HG02970 (cell line): ENCODE measurements around the gene COPG1.
"Not testable (repeated sequence)": the region's sequence is repeated elsewhere in the genome, so short reads cannot be mapped to it uniquely, and the experiment has no call there.

Experiments
- ATAC-seq: cut with Tn5 transposase; IDR thresholded peaks from one replicate; pipeline ENCODE4 v1.9.1; 2021; ENCODE audit warnings: mild to moderate bottlenecking, moderate library complexity, moderate number of reproducible peaks; ENCODE audit not compliant: unreplicated experiment, low FRiP score

COPG1 gene

GRCh38 chr3:129249284-129250065 lies at the start of gene COPG1:
Gene COPG1, plus strand, starts transcription at chr3:129249606. Its CDS starts 104 bp downstream, at chr3:129249710.
- ATAC-seq, result no peak

- no peak for ATAC-seq
Measured at GRCh38 chr3:129204473-129204872, 44.9 kb upstream of the COPG1 start.

GRCh38 chr3:129205109-129205832 lies 44.1 kb upstream of the COPG1 start:
- no peak for ATAC-seq

GRCh38 chr3:129207479-129207878 lies 41.9 kb upstream of the COPG1 start:
- no peak for ATAC-seq

GRCh38 chr3:129211345-129211744 lies 38.1 kb upstream of the COPG1 start:
- ATAC-seq, result no peak

GRCh38 chr3:129211772-129212171 lies 37.6 kb upstream of the COPG1 start:
- no peak for ATAC-seq

GRCh38 chr3:129213238-129213637 lies 36.2 kb upstream of the COPG1 start:
- ATAC-seq, result no peak

- ATAC-seq, result no peak
Measured at GRCh38 chr3:129218742-129219141, 30.7 kb upstream of the COPG1 start.

- not testable (repeated sequence) for ATAC-seq
Measured at GRCh38 chr3:129224387-129224786, 25.0 kb upstream of the COPG1 start.

- no peak for ATAC-seq
Measured at GRCh38 chr3:129224984-129225393, 24.4 kb upstream of the COPG1 start.

GRCh38 chr3:129226374-129226773 lies 23.0 kb upstream of the COPG1 start:
- ATAC-seq, result no peak

GRCh38 chr3:129228891-129229585 lies 20.4 kb upstream of the COPG1 start:
- ATAC-seq, result no peak

GRCh38 chr3:129230311-129231019 lies 18.9 kb upstream of the COPG1 start:
- no peak for ATAC-seq

- ATAC-seq, result no peak
Measured at GRCh38 chr3:129231331-129232119, 17.9 kb upstream of the COPG1 start.

- ATAC-seq, result peak; percentile 72
Measured at GRCh38 chr3:129233538-129233937, 15.9 kb upstream of the COPG1 start.

GRCh38 chr3:129234441-129234840 lies 15.0 kb upstream of the COPG1 start:
- no peak for ATAC-seq

- ATAC-seq, result no peak
Measured at GRCh38 chr3:129235344-129235917, 14.0 kb upstream of the COPG1 start.

GRCh38 chr3:129238945-129239705 lies 10.3 kb upstream of the COPG1 start:
- ATAC-seq, result no peak

GRCh38 chr3:129239991-129240390 lies 9.4 kb upstream of the COPG1 start:
- no peak for ATAC-seq
